ENCODE data around the gene MCFD2.
A peak's percentile ranks its signal among the peaks of the same experiment; 100 is the strongest.

Gene MCFD2

GRCh38 chr2:46917628-46918027, 2.0 kb upstream of the MCFD2 start:
- Histone ChIP-seq H4K20me1 (ENCODE audit: low read depth, low read length) (no peaks in the 10 kb centered on the region), H3K27ac (ENCODE audit: low read depth, low read length) (peak overlapping the region; percentile 60), H3K36me3 (ENCODE audit: low read length) (no peaks in the 10 kb centered on the region), H3F3A (ENCODE audit: insufficient read depth) (peaks cover 11% of the 10 kb centered on the region), H3K9me2 (replicated peaks; ENCODE audit: insufficient read depth, low read length) (no peaks in the 10 kb centered on the region), H3K9me3 (ENCODE audit: insufficient read depth, low read length) (no peaks in the 10 kb centered on the region), H3K4me2 (ENCODE audit: low read depth, low read length, poor library complexity, severe bottlenecking) (peak overlapping the region; percentile 94), H3K27me3 (ENCODE audit: low read length) (no peaks in the 10 kb centered on the region), H3K9ac (ENCODE audit: low read length) (peak overlapping the region; percentile 3; the same call in 1 of the 2 replicates), H2AFZ (ENCODE audit: low read depth, low read length, severe bottlenecking) (no peak overlapping the region), H3K79me2 (ENCODE audit: insufficient read depth, low read length) (peaks cover 56% of the 10 kb centered on the region), H3K4me3 (ENCODE audit: insufficient read depth, low read length, poor library complexity, severe bottlenecking) (peak overlapping the region; percentile 6)
- no peak for TF ChIP-seq CTCF (IDR thresholded peaks at IDR 0.05; ENCODE audit: insufficient read depth, low read length, poor library complexity, severe bottlenecking)
- no peak for TF ChIP-seq EZH2phosphoT487 (conservative IDR thresholded peaks at IDR 0.05; ENCODE audit: low read length)

GRCh38 chr2:46915811-46916630, 415 bp upstream of the MCFD2 start:
- TF ChIP-seq CTCF (IDR thresholded peaks at IDR 0.05; ENCODE audit: insufficient read depth, low read length, poor library complexity, severe bottlenecking) (no peak), EZH2phosphoT487 (conservative IDR thresholded peaks at IDR 0.05; ENCODE audit: low read length) (no peak)
- Histone ChIP-seq H3K36me3 (ENCODE audit: low read length) (no peaks in the 10 kb centered on the region), H2AFZ (ENCODE audit: low read depth, low read length, severe bottlenecking) (peak overlapping the region; percentile 92)

GRCh38 chr2:46914578-46915230, 902 bp downstream of the MCFD2 start:
- Histone ChIP-seq H3K27ac (ENCODE audit: low read depth, low read length) (peak overlapping the region; percentile 59), H4K20me1 (ENCODE audit: low read depth, low read length) (no peaks in the 10 kb centered on the region), H3F3A (ENCODE audit: insufficient read depth) (peaks cover 11% of the 10 kb centered on the region), H3K79me2 (ENCODE audit: insufficient read depth, low read length) (peaks cover 81% of the 10 kb centered on the region), H2AFZ (ENCODE audit: low read depth, low read length, severe bottlenecking) (no peak overlapping the region), H3K9me3 (ENCODE audit: insufficient read depth, low read length) (no peaks in the 10 kb centered on the region), H3K27me3 (ENCODE audit: low read length) (no peaks in the 10 kb centered on the region), H3K4me3 (ENCODE audit: insufficient read depth, low read length, poor library complexity, severe bottlenecking) (peak overlapping the region; percentile 95), H3K36me3 (ENCODE audit: low read length) (no peaks in the 10 kb centered on the region), H3K4me2 (ENCODE audit: low read depth, low read length, poor library complexity, severe bottlenecking) (peak overlapping the region; percentile 94), H3K9me2 (replicated peaks; ENCODE audit: insufficient read depth, low read length) (no peaks in the 10 kb centered on the region), H3K9ac (ENCODE audit: low read length) (peak overlapping the region; percentile 96)
- no peak for TF ChIP-seq EZH2phosphoT487 (conservative IDR thresholded peaks at IDR 0.05; ENCODE audit: low read length)
- no peak for TF ChIP-seq CTCF (IDR thresholded peaks at IDR 0.05; ENCODE audit: insufficient read depth, low read length, poor library complexity, severe bottlenecking)

More at GRCh38 chr2:46915811-46916630, 415 bp upstream of the MCFD2 start:
- Histone ChIP-seq H3K27me3 (ENCODE audit: low read length) (no peaks in the 10 kb centered on the region), H3K9me2 (replicated peaks; ENCODE audit: insufficient read depth, low read length) (no peaks in the 10 kb centered on the region), H3K4me2 (ENCODE audit: low read depth, low read length, poor library complexity, severe bottlenecking) (peak overlapping the region; percentile 94), H3K9ac (ENCODE audit: low read length) (peak overlapping the region; percentile 96), H3K79me2 (ENCODE audit: insufficient read depth, low read length) (peaks cover 71% of the 10 kb centered on the region), H4K20me1 (ENCODE audit: low read depth, low read length) (no peaks in the 10 kb centered on the region), H3F3A (ENCODE audit: insufficient read depth) (peaks cover 11% of the 10 kb centered on the region), H3K27ac (ENCODE audit: low read depth, low read length) (peak overlapping the region; percentile 54), H3K9me3 (ENCODE audit: insufficient read depth, low read length) (no peaks in the 10 kb centered on the region), H3K4me3 (ENCODE audit: insufficient read depth, low read length, poor library complexity, severe bottlenecking) (peak overlapping the region; percentile 95)
